ENCODE measurements around the gene CHD9NB.
A peak's percentile ranks its signal among the peaks of the same experiment; 100 is the strongest.

The CHD9NB gene

GRCh38 chr16:53090591-53091411 is 38.1 kb upstream of the CHD9NB start:
- Histone ChIP-seq H3K4me3 (ENCODE audit: low read depth in 1 of 2, low read length in 2 of 2) (peak overlapping the region in 1 of 2 donors; percentile 19), H3K4me1 (ENCODE audit: insufficient read depth, low read length) (peaks cover 61% of the 10 kb centered on the region)

GRCh38 chr16:53090286-53090590 is 37.5 kb upstream of the CHD9NB start:
- no peaks in the 10 kb centered on the region for H3K27me3 ChIP-seq (ENCODE audit: control insufficient read depth in 1 of 2, insufficient read depth in 2 of 2, low read length in 2 of 2)
- no peak overlapping the region for H3K9ac ChIP-seq (ENCODE audit: low read length)
- peaks cover 61% of the 10 kb centered on the region for H3K4me1 ChIP-seq (ENCODE audit: insufficient read depth, low read length)
- H3K27ac ChIP-seq (ENCODE audit: low read depth, low read length), result peak overlapping the region; percentile 94
- peak overlapping the region in 1 of 2 donors; percentile 19 for H3K4me3 ChIP-seq (ENCODE audit: low read depth in 1 of 2, low read length in 2 of 2)
- H3K9me3 ChIP-seq (ENCODE audit: low read length), result no peaks in the 10 kb centered on the region
- no peaks in the 10 kb centered on the region for H3K36me3 ChIP-seq (ENCODE audit: insufficient read depth, low read length)

More at GRCh38 chr16:53090591-53091411, 38.1 kb upstream of the CHD9NB start:
- no peak overlapping the region for H3K9ac ChIP-seq (ENCODE audit: low read length)
- H3K27ac ChIP-seq (ENCODE audit: low read depth, low read length), result peak overlapping the region; percentile 94
- no peaks in the 10 kb centered on the region for H3K9me3 ChIP-seq (ENCODE audit: low read length)
- no peaks in the 10 kb centered on the region for H3K36me3 ChIP-seq (ENCODE audit: insufficient read depth, low read length)
- H3K27me3 ChIP-seq (ENCODE audit: control insufficient read depth in 1 of 2, insufficient read depth in 2 of 2, low read length in 2 of 2), result no peaks in the 10 kb centered on the region

GRCh38 chr16:53089434-53090285 is 37.0 kb upstream of the CHD9NB start:
- H3K4me1 ChIP-seq (ENCODE audit: insufficient read depth, low read length), result peaks cover 63% of the 10 kb centered on the region
- H3K27ac ChIP-seq (ENCODE audit: low read depth, low read length), result peak overlapping the region; percentile 94
- no peak overlapping the region for H3K4me3 ChIP-seq (ENCODE audit: low read depth in 1 of 2, low read length in 2 of 2)
- H3K9me3 ChIP-seq (ENCODE audit: low read length), result no peaks in the 10 kb centered on the region
- H3K9ac ChIP-seq (ENCODE audit: low read length), result peak overlapping the region; percentile 13
- no peaks in the 10 kb centered on the region for H3K36me3 ChIP-seq (ENCODE audit: insufficient read depth, low read length)
- H3K27me3 ChIP-seq (ENCODE audit: control insufficient read depth in 1 of 2, insufficient read depth in 2 of 2, low read length in 2 of 2), result no peaks in the 10 kb centered on the region

DNA sequence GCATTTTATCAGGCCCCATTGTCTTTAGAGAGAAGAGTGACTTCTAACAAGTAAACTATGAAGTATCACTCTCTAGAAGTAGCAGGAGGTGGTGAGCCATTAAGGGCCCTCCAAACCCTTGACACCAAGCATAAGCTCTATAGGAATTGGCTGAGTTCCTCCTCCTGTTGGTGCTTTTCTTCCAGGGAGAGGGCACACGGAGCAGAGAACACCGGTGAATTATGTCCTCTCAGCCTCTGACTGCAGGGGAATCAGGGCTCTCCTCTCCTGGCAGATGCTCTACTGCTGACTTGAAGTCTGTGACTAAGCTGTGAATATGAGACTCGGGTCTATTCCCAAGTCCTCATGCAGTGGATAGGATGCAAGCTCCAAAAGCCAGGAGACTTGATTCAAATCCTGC is 34.4 kb upstream of the CHD9NB start:
- Histone ChIP-seq H3K36me3 (ENCODE audit: insufficient read depth, low read length) (no peaks in the 10 kb centered on the region), H3K4me1 (ENCODE audit: insufficient read depth, low read length) (peaks cover 59% of the 10 kb centered on the region), H3K9ac (ENCODE audit: low read length) (no peak overlapping the region), H3K27me3 (ENCODE audit: control insufficient read depth in 1 of 2, insufficient read depth in 2 of 2, low read length in 2 of 2) (no peaks in the 10 kb centered on the region), H3K4me3 (ENCODE audit: low read depth in 1 of 2, low read length in 2 of 2) (no peak overlapping the region), H3K9me3 (ENCODE audit: low read length) (no peaks in the 10 kb centered on the region), H3K27ac (ENCODE audit: low read depth, low read length) (peak overlapping the region; percentile 48)

- H3K9me3 ChIP-seq (ENCODE audit: low read length), result no peaks in the 10 kb centered on the region
- H3K4me3 ChIP-seq (ENCODE audit: low read depth in 1 of 2, low read length in 2 of 2), result no peak overlapping the region
- H3K36me3 ChIP-seq (ENCODE audit: insufficient read depth, low read length), result no peaks in the 10 kb centered on the region
- H3K9ac ChIP-seq (ENCODE audit: low read length), result no peak overlapping the region
- no peak overlapping the region for H3K27ac ChIP-seq (ENCODE audit: low read depth, low read length)
- peaks cover 54% of the 10 kb centered on the region for H3K4me1 ChIP-seq (ENCODE audit: insufficient read depth, low read length)
- H3K27me3 ChIP-seq (ENCODE audit: control insufficient read depth in 1 of 2, insufficient read depth in 2 of 2, low read length in 2 of 2), result no peaks in the 10 kb centered on the region
Measured at GRCh38 chr16:53085931-53086421, 33.3 kb upstream of the CHD9NB start.

DNA sequence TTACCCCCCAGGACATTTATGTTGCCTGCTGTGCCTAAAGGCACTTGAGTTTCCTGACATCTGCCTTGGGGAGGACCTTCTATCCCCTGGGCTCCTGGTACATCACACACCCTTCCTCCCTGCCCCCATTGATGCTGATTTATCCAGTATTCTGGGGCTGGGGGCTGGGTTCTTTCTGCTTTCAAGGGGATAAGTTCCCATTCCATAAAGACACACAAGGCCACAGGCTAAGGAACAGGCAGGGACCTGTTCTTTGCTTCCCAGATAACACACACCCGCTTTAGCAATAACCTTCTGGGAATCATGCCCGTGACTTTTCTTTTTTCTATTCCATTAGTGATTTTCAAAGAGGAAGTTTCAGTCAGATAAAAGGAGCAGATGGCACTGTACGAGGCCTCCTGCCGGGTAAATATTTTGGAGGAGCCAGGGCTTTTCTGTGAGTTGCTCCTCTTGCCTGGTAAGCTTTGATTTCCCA is 32.7 kb upstream of the CHD9NB start:
- H3K36me3 ChIP-seq (ENCODE audit: insufficient read depth, low read length), result no peaks in the 10 kb centered on the region
- no peak overlapping the region for H3K4me3 ChIP-seq (ENCODE audit: low read depth in 1 of 2, low read length in 2 of 2)
- H3K27ac ChIP-seq (ENCODE audit: low read depth, low read length), result peak overlapping the region; percentile 22
- no peaks in the 10 kb centered on the region for H3K27me3 ChIP-seq (ENCODE audit: control insufficient read depth in 1 of 2, insufficient read depth in 2 of 2, low read length in 2 of 2)
- H3K4me1 ChIP-seq (ENCODE audit: insufficient read depth, low read length), result peaks cover 56% of the 10 kb centered on the region
- H3K9ac ChIP-seq (ENCODE audit: low read length), result no peak overlapping the region
- H3K9me3 ChIP-seq (ENCODE audit: low read length), result no peaks in the 10 kb centered on the region

- Histone ChIP-seq H3K9me3 (ENCODE audit: low read length) (no peaks in the 10 kb centered on the region), H3K36me3 (ENCODE audit: insufficient read depth, low read length) (no peaks in the 10 kb centered on the region), H3K27ac (ENCODE audit: low read depth, low read length) (no peak overlapping the region), H3K9ac (ENCODE audit: low read length) (no peak overlapping the region), H3K4me1 (ENCODE audit: insufficient read depth, low read length) (peaks cover 56% of the 10 kb centered on the region), H3K27me3 (ENCODE audit: control insufficient read depth in 1 of 2, insufficient read depth in 2 of 2, low read length in 2 of 2) (no peaks in the 10 kb centered on the region), H3K4me3 (ENCODE audit: low read depth in 1 of 2, low read length in 2 of 2) (no peak overlapping the region)
Measured at GRCh38 chr16:53084746-53085334, 32.1 kb upstream of the CHD9NB start.

GRCh38 chr16:53084141-53084541 is 31.4 kb upstream of the CHD9NB start:
- no peak overlapping the region for H3K4me3 ChIP-seq (ENCODE audit: low read depth in 1 of 2, low read length in 2 of 2)
- H3K36me3 ChIP-seq (ENCODE audit: insufficient read depth, low read length), result no peaks in the 10 kb centered on the region
- no peaks in the 10 kb centered on the region for H3K9me3 ChIP-seq (ENCODE audit: low read length)
- H3K27ac ChIP-seq (ENCODE audit: low read depth, low read length), result no peak overlapping the region
- H3K4me1 ChIP-seq (ENCODE audit: insufficient read depth, low read length), result peaks cover 56% of the 10 kb centered on the region
- no peaks in the 10 kb centered on the region for H3K27me3 ChIP-seq (ENCODE audit: control insufficient read depth in 1 of 2, insufficient read depth in 2 of 2, low read length in 2 of 2)
- no peak overlapping the region for H3K9ac ChIP-seq (ENCODE audit: low read length)

GRCh38 chr16:53083119-53083518 is 30.4 kb upstream of the CHD9NB start:
- no peak overlapping the region for H3K27ac ChIP-seq (ENCODE audit: low read depth, low read length)

GRCh38 chr16:53082509-53082908 is 29.8 kb upstream of the CHD9NB start:
- no peaks in the 10 kb centered on the region for H3K36me3 ChIP-seq (ENCODE audit: insufficient read depth, low read length)
- H3K27me3 ChIP-seq (ENCODE audit: control insufficient read depth in 1 of 2, insufficient read depth in 2 of 2, low read length in 2 of 2), result no peaks in the 10 kb centered on the region
- H3K27ac ChIP-seq (ENCODE audit: low read depth, low read length), result no peak overlapping the region
- no peak overlapping the region for H3K9ac ChIP-seq (ENCODE audit: low read length)
- peaks cover 60% of the 10 kb centered on the region for H3K4me1 ChIP-seq (ENCODE audit: insufficient read depth, low read length)
- no peaks in the 10 kb centered on the region for H3K9me3 ChIP-seq (ENCODE audit: low read length)
- H3K4me3 ChIP-seq (ENCODE audit: low read depth in 1 of 2, low read length in 2 of 2), result no peak overlapping the region

More at GRCh38 chr16:53083119-53083518, 30.4 kb upstream of the CHD9NB start:
- no peak overlapping the region for H3K9ac ChIP-seq (ENCODE audit: low read length)
- no peaks in the 10 kb centered on the region for H3K36me3 ChIP-seq (ENCODE audit: insufficient read depth, low read length)
- no peaks in the 10 kb centered on the region for H3K27me3 ChIP-seq (ENCODE audit: control insufficient read depth in 1 of 2, insufficient read depth in 2 of 2, low read length in 2 of 2)
- H3K4me3 ChIP-seq (ENCODE audit: low read depth in 1 of 2, low read length in 2 of 2), result no peak overlapping the region
- no peaks in the 10 kb centered on the region for H3K9me3 ChIP-seq (ENCODE audit: low read length)
- H3K4me1 ChIP-seq (ENCODE audit: insufficient read depth, low read length), result peaks cover 64% of the 10 kb centered on the region

All from muscle layer of colon (tissue), 2 donors.